Measurements from ENCODE around the gene ACSL5. TPM values are rescaled to one million over a fixed set of nuclear protein-coding genes. Genes with fewer than 3 reads are reported as not detected.

The ACSL5 gene
- total and polyA plus RNA-seq, 10 of the 15 experiments (the other 5 are each of a cell fraction or from before 2014, with no cell fraction given): 22.3 to 57.0 (median 46.4) TPM

GRCh38 chr10:112363696-112364688 is 9.9 kb upstream of the ACSL5 start:
- no peaks in the 10 kb centered on the region for H3K9me3 ChIP-seq (replicated peaks; ENCODE audit: control insufficient read depth, insufficient read depth, low read length)
- H4K20me1 ChIP-seq (ENCODE audit: control insufficient read depth, insufficient read depth): no peaks in the 10 kb centered on the region
- intact Hi-C loops (cut with micrococcal nuclease; ENCODE audit: unreplicated experiment): no loop called here
- no peaks in the 10 kb centered on the region for H3K27me3 ChIP-seq (replicated peaks in 1 of 2; ENCODE audit: control insufficient read depth in 2 of 2, insufficient read depth in 2 of 2, low read length in 1 of 2)
- H3K9ac ChIP-seq (ENCODE audit: control insufficient read depth, insufficient read depth, low read length): no peak overlapping the region
- RAD21 ChIA-PET (ENCODE audit: unreplicated experiment): interaction anchor here (1.7 kb wide), 1 partner anchor 11 kb away, joined by 7 read pairs; no protein-coding TSS in a partner anchor
- H3K4me1 ChIP-seq (ENCODE audit: control insufficient read depth, insufficient read depth, low read length): no peaks in the 10 kb centered on the region
- ATAC-seq (no peak), FAIRE-seq (no peak), DNase-seq (ENCODE audit: low read depth, low spot score) (no peak)
- WGBS (ENCODE audit: insufficient coverage, insufficient replicate concordance, low lambda C conversion rate, missing lambda C conversion rate): 68% methylated on average over 19 of the region's 22 CpGs
- in situ Hi-C loops (cut with MboI): no loop called here
- TF ChIP-seq BHLHE40 (IDR thresholded peaks at IDR 0.05; ENCODE audit: borderline replicate concordance in 1 of 2, low read depth in 2 of 2, low read length in 1 of 2): peak in 1 of 2 experiments; percentile 22; a peak in 1 of 4 replicates
- TF ChIP-seq CBFB (IDR thresholded peaks at IDR 0.05; ENCODE audit: low read depth): no peak
- no peak for TF ChIP-seq CREB1 (IDR thresholded peaks at IDR 0.05; ENCODE audit: low read depth)
- no TSS peak for BruUV-seq (replicated peaks)
- no peak overlapping the region for H3K27ac ChIP-seq (ENCODE audit: control insufficient read depth, insufficient read depth)
- POLR2A ChIA-PET: no interaction called here
- SMC1A ChIA-PET (ENCODE audit: uncharacterized antibody, unreplicated experiment): interaction anchor here (0.8 to 2.4 kb wide), 5 partner anchors 12 to 96 kb away, joined by 3 to 7 read pairs (median 4); no protein-coding TSS in a partner anchor
- CTCF ChIA-PET: interaction anchor here (0.8 to 2.5 kb wide), 2 partner anchors 11 to 15 kb away, joined by 4 to 8 read pairs; partner anchors contain the start of gene ACSL5
- H3K36me3 ChIP-seq (ENCODE audit: control insufficient read depth in 2 of 2, insufficient read depth in 2 of 2, low read length in 1 of 2): no peaks in the 10 kb centered on the region
- no peak overlapping the region for H2AFZ ChIP-seq (ENCODE audit: control insufficient read depth, low read depth, low read length)
- no peak overlapping the region for H3K4me2 ChIP-seq (ENCODE audit: control insufficient read depth, insufficient read depth)
- no peak overlapping the region for H3K4me3 ChIP-seq
- H3K79me2 ChIP-seq (ENCODE audit: control insufficient read depth, insufficient read depth, low read length): no peaks in the 10 kb centered on the region

GRCh38 chr10:112365014-112365432 is 8.9 kb upstream of the ACSL5 start:
- no peaks in the 10 kb centered on the region for H3K27me3 ChIP-seq (replicated peaks in 1 of 2; ENCODE audit: control insufficient read depth in 2 of 2, insufficient read depth in 2 of 2, low read length in 1 of 2)
- CTCF ChIA-PET: interaction anchor here (0.9 to 2.5 kb wide), 3 partner anchors 10 to 107 kb away, joined by 3 to 8 read pairs (median 4); partner anchors contain the start of gene ACSL5
- TF ChIP-seq TCF3 (IDR thresholded peaks at IDR 0.05; ENCODE audit: borderline replicate concordance, insufficient read depth, low read depth, low read length): no peak
- TF ChIP-seq POU2F2 (IDR thresholded peaks at IDR 0.05; ENCODE audit: borderline replicate concordance, low read depth, low read length): no peak
- no peak for TF ChIP-seq SUPT20H (IDR thresholded peaks at IDR 0.05; ENCODE audit: borderline replicate concordance, control insufficient read depth, low read depth, low read length)
- TF ChIP-seq HCFC1 (IDR thresholded peaks at IDR 0.05; ENCODE audit: low read length): no peak
- no peak for TF ChIP-seq ZZZ3 (IDR thresholded peaks at IDR 0.05; ENCODE audit: control insufficient read depth, insufficient read length, low read depth)
- no peak for TF ChIP-seq MTA3 (IDR thresholded peaks at IDR 0.05; ENCODE audit: borderline replicate concordance, low read length)
- no peak for TF ChIP-seq WRNIP1 (IDR thresholded peaks at IDR 0.05; ENCODE audit: borderline replicate concordance, low read depth, low read length)
- no peak for TF ChIP-seq CHD1 (IDR thresholded peaks at IDR 0.05; ENCODE audit: low read depth, low read length)
- TF ChIP-seq, protein P1, sequence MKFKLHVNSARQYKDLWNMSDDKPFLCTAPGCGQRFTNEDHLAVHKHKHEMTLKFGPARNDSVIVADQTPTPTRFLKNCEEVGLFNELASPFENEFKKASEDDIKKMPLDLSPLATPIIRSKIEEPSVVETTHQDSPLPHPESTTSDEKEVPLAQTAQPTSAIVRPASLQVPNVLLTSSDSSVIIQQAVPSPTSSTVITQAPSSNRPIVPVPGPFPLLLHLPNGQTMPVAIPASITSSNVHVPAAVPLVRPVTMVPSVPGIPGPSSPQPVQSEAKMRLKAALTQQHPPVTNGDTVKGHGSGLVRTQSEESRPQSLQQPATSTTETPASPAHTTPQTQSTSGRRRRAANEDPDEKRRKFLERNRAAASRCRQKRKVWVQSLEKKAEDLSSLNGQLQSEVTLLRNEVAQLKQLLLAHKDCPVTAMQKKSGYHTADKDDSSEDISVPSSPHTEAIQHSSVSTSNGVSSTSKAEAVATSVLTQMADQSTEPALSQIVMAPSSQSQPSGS (IDR thresholded peaks at IDR 0.05; ENCODE audit: low read length): no peak
- TF ChIP-seq TBL1XR1 (IDR thresholded peaks at IDR 0.05; ENCODE audit: low read depth, low read length): no peak

More at GRCh38 chr10:112365014-112365432, 8.9 kb upstream of the ACSL5 start:
- Histone ChIP-seq H3K4me3 (no peak overlapping the region), H3K79me2 (ENCODE audit: control insufficient read depth, insufficient read depth, low read length) (no peaks in the 10 kb centered on the region), H3K9ac (ENCODE audit: control insufficient read depth, insufficient read depth, low read length) (no peak overlapping the region), H3K4me1 (ENCODE audit: control insufficient read depth, insufficient read depth, low read length) (no peaks in the 10 kb centered on the region), H2AFZ (ENCODE audit: control insufficient read depth, low read depth, low read length) (no peak overlapping the region), H3K27ac (ENCODE audit: control insufficient read depth, insufficient read depth) (no peak overlapping the region), H3K36me3 (ENCODE audit: control insufficient read depth in 2 of 2, insufficient read depth in 2 of 2, low read length in 1 of 2) (no peaks in the 10 kb centered on the region), H3K4me2 (ENCODE audit: control insufficient read depth, insufficient read depth) (no peak overlapping the region), H3K9me3 (replicated peaks; ENCODE audit: control insufficient read depth, insufficient read depth, low read length) (no peaks in the 10 kb centered on the region), H4K20me1 (ENCODE audit: control insufficient read depth, insufficient read depth) (no peaks in the 10 kb centered on the region)
- ChIA-PET SMC1A (ENCODE audit: uncharacterized antibody, unreplicated experiment) (interaction anchor here (0.8 to 2.4 kb wide), 5 partner anchors 11 to 95 kb away, joined by 3 to 7 read pairs (median 4); no protein-coding TSS in a partner anchor), POLR2A (no interaction called here), RAD21 (ENCODE audit: unreplicated experiment) (interaction anchor here (1.7 kb wide), 1 partner anchor 10 kb away, joined by 7 read pairs; no protein-coding TSS in a partner anchor)
- WGBS (ENCODE audit: insufficient coverage, insufficient replicate concordance, low lambda C conversion rate, missing lambda C conversion rate): 69% methylated on average over 6 of the region's 6 CpGs
- DNase-seq (ENCODE audit: low read depth, low spot score): no peak
- BruUV-seq (replicated peaks): no TSS peak
- intact Hi-C loops (cut with micrococcal nuclease; ENCODE audit: unreplicated experiment) (no loop called here), in situ Hi-C loops (cut with MboI) (no loop called here)
- FAIRE-seq: no peak
- ATAC-seq: no peak

All from GM12878 (cell line).